Memory B cell (primary cell): ENCODE data around the gene CHPT1.
A peak's percentile ranks its signal among the peaks of the same experiment; 100 is the strongest.

Experiments
- ATAC-seq: fragments of 150-1000 bp; cut with Tn5 transposase; 2 replicates; pipeline ENCODE4 v1.10.0; 2021; ENCODE audit warnings: low read depth, mild to moderate bottlenecking, moderate library complexity
- DNase-seq, 2 donors: peaks; one replicate each; pipeline ENCODE4 v3.0.0; 2022; ENCODE audit warnings: low spot score in 2 of 2
- H3K27ac Mint-ChIP-seq: one replicate; pipeline ENCODE4 v1.8.0; 2022; ENCODE audit warnings: mild to moderate bottlenecking, moderate library complexity, mixed read lengths
- H3K27me3 Mint-ChIP-seq: one replicate; pipeline ENCODE4 v1.8.0; 2022; ENCODE audit warnings: mixed read lengths
- H3K36me3 Mint-ChIP-seq: one replicate; pipeline ENCODE4 v1.8.0; 2022; ENCODE audit warnings: mild to moderate bottlenecking, mixed read lengths
- H3K4me1 Mint-ChIP-seq: one replicate; pipeline ENCODE4 v1.8.0; 2022; ENCODE audit warnings: mixed read lengths
- H3K4me3 Mint-ChIP-seq: one replicate; pipeline ENCODE4 v1.8.0; 2022; ENCODE audit warnings: mild to moderate bottlenecking, moderate library complexity, mixed read lengths
- H3K9me3 Mint-ChIP-seq: one replicate; pipeline ENCODE4 v1.8.0; 2022; ENCODE audit warnings: mixed read lengths

Gene CHPT1

GRCh38 chr12:101746661-101747060 lies 49.2 kb downstream of the CHPT1 start:
- Mint-ChIP-seq H3K4me3 (no peak overlapping the region), H3K27ac (peak overlapping the region; percentile 83), H3K36me3 (peaks cover 30% of the 10 kb centered on the region), H3K4me1 (peaks cover 41% of the 10 kb centered on the region), H3K27me3 (no peaks in the 10 kb centered on the region), H3K9me3 (no peaks in the 10 kb centered on the region)
- DNase-seq (no peak), ATAC-seq (no peak)

- no peaks in the 10 kb centered on the region for H3K9me3 Mint-ChIP-seq
- ATAC-seq (no peak), DNase-seq (no peak)
- H3K36me3 Mint-ChIP-seq: peaks cover 32% of the 10 kb centered on the region
- no peak overlapping the region for H3K4me3 Mint-ChIP-seq
- H3K27ac Mint-ChIP-seq: peak overlapping the region; percentile 83
- no peaks in the 10 kb centered on the region for H3K27me3 Mint-ChIP-seq
- peaks cover 34% of the 10 kb centered on the region for H3K4me1 Mint-ChIP-seq
Observed at GRCh38 chr12:101747697-101748096, 50.3 kb downstream of the CHPT1 start.

- Mint-ChIP-seq H3K27ac (peak overlapping the region; percentile 83), H3K4me1 (peaks cover 27% of the 10 kb centered on the region), H3K9me3 (no peaks in the 10 kb centered on the region), H3K36me3 (peaks cover 37% of the 10 kb centered on the region), H3K4me3 (no peak overlapping the region), H3K27me3 (no peaks in the 10 kb centered on the region)
- ATAC-seq (no peak), DNase-seq (no peak)
Observed at GRCh38 chr12:101748907-101749306, 51.5 kb downstream of the CHPT1 start.

GRCh38 chr12:101749657-101750056 lies 52.2 kb downstream of the CHPT1 start:
- Mint-ChIP-seq H3K4me3 (no peak overlapping the region), H3K27me3 (no peaks in the 10 kb centered on the region), H3K27ac (peak overlapping the region; percentile 35), H3K36me3 (peaks cover 37% of the 10 kb centered on the region), H3K4me1 (peaks cover 23% of the 10 kb centered on the region), H3K9me3 (no peaks in the 10 kb centered on the region)
- DNase-seq: no peak
- no peak for ATAC-seq

- no peaks in the 10 kb centered on the region for H3K27me3 Mint-ChIP-seq
- DNase-seq (no peak), ATAC-seq (no peak)
- no peaks in the 10 kb centered on the region for H3K9me3 Mint-ChIP-seq
- peaks cover 20% of the 10 kb centered on the region for H3K4me1 Mint-ChIP-seq
- peak overlapping the region; percentile 35 for H3K27ac Mint-ChIP-seq
- H3K36me3 Mint-ChIP-seq: peaks cover 37% of the 10 kb centered on the region
- H3K4me3 Mint-ChIP-seq: no peak overlapping the region
Observed at GRCh38 chr12:101750152-101750551, 52.7 kb downstream of the CHPT1 start.

GRCh38 chr12:101759396-101760047 lies 62.1 kb downstream of the CHPT1 start:
- H3K4me3 Mint-ChIP-seq: no peak overlapping the region
- H3K27ac Mint-ChIP-seq: no peak overlapping the region
- H3K27me3 Mint-ChIP-seq: no peaks in the 10 kb centered on the region
- peak in 1 of 2 donors; percentile 31 for DNase-seq
- H3K4me1 Mint-ChIP-seq: peaks cover 10% of the 10 kb centered on the region
- peaks cover 7% of the 10 kb centered on the region for H3K36me3 Mint-ChIP-seq
- peak; percentile 81 for ATAC-seq
- no peaks in the 10 kb centered on the region for H3K9me3 Mint-ChIP-seq

- Mint-ChIP-seq H3K36me3 (peaks cover 13% of the 10 kb centered on the region), H3K9me3 (no peaks in the 10 kb centered on the region), H3K27ac (no peak overlapping the region), H3K4me1 (peaks cover 10% of the 10 kb centered on the region), H3K27me3 (no peaks in the 10 kb centered on the region), H3K4me3 (no peak overlapping the region)
- ATAC-seq: no peak
- DNase-seq: no peak
Observed at GRCh38 chr12:101761350-101761749, 63.9 kb downstream of the CHPT1 start.

- no peak overlapping the region for H3K27ac Mint-ChIP-seq
- peaks cover 13% of the 10 kb centered on the region for H3K36me3 Mint-ChIP-seq
- DNase-seq: no peak
- peaks cover 10% of the 10 kb centered on the region for H3K4me1 Mint-ChIP-seq
- ATAC-seq: no peak
- H3K27me3 Mint-ChIP-seq: no peaks in the 10 kb centered on the region
- no peak overlapping the region for H3K4me3 Mint-ChIP-seq
- H3K9me3 Mint-ChIP-seq: no peaks in the 10 kb centered on the region
Observed at GRCh38 chr12:101761781-101762180, 64.3 kb downstream of the CHPT1 start.

GRCh38 chr12:101763246-101763931 lies 65.9 kb downstream of the CHPT1 start:
- Mint-ChIP-seq H3K36me3 (peaks cover 12% of the 10 kb centered on the region), H3K27me3 (no peaks in the 10 kb centered on the region), H3K4me3 (no peak overlapping the region), H3K4me1 (peaks cover 10% of the 10 kb centered on the region), H3K27ac (peak overlapping the region; percentile 33), H3K9me3 (no peaks in the 10 kb centered on the region)
- no peak for DNase-seq
- ATAC-seq: peak; percentile 48

- Mint-ChIP-seq H3K9me3 (no peaks in the 10 kb centered on the region), H3K36me3 (peaks cover 13% of the 10 kb centered on the region), H3K27ac (peak overlapping the region; percentile 85), H3K4me3 (no peak overlapping the region), H3K4me1 (peaks cover 10% of the 10 kb centered on the region), H3K27me3 (no peaks in the 10 kb centered on the region)
- no peak for DNase-seq
- ATAC-seq: no peak
Observed at GRCh38 chr12:101764051-101764792, 66.8 kb downstream of the CHPT1 start.

GRCh38 chr12:101767537-101767936 lies 70.1 kb downstream of the CHPT1 start:
- Mint-ChIP-seq H3K27me3 (no peaks in the 10 kb centered on the region), H3K9me3 (no peaks in the 10 kb centered on the region), H3K4me1 (peaks cover 4% of the 10 kb centered on the region), H3K4me3 (no peak overlapping the region), H3K27ac (no peak overlapping the region), H3K36me3 (peaks cover 18% of the 10 kb centered on the region)
- no peak for ATAC-seq
- no peak for DNase-seq

GRCh38 chr12:101768781-101769180 lies 71.3 kb downstream of the CHPT1 start:
- no peak overlapping the region for H3K4me3 Mint-ChIP-seq
- H3K27ac Mint-ChIP-seq: peak overlapping the region; percentile 68
- ATAC-seq: no peak
- DNase-seq: no peak
- peaks cover 21% of the 10 kb centered on the region for H3K36me3 Mint-ChIP-seq
- H3K27me3 Mint-ChIP-seq: no peaks in the 10 kb centered on the region
- no peaks in the 10 kb centered on the region for H3K9me3 Mint-ChIP-seq
- H3K4me1 Mint-ChIP-seq: peaks cover 3% of the 10 kb centered on the region

- H3K4me3 Mint-ChIP-seq: no peak overlapping the region
- ATAC-seq: no peak
- no peak for DNase-seq
- H3K27ac Mint-ChIP-seq: no peak overlapping the region
- H3K4me1 Mint-ChIP-seq: peaks cover 3% of the 10 kb centered on the region
- no peaks in the 10 kb centered on the region for H3K27me3 Mint-ChIP-seq
- H3K36me3 Mint-ChIP-seq: peaks cover 21% of the 10 kb centered on the region
- H3K9me3 Mint-ChIP-seq: no peaks in the 10 kb centered on the region
Observed at GRCh38 chr12:101769865-101770264, 72.4 kb downstream of the CHPT1 start.

GRCh38 chr12:101772012-101772775 lies 74.8 kb downstream of the CHPT1 start:
- H3K36me3 Mint-ChIP-seq: peaks cover 13% of the 10 kb centered on the region
- no peak overlapping the region for H3K4me3 Mint-ChIP-seq
- ATAC-seq (no peak), DNase-seq (no peak)
- H3K27ac Mint-ChIP-seq: no peak overlapping the region
- no peaks in the 10 kb centered on the region for H3K9me3 Mint-ChIP-seq
- peaks cover 3% of the 10 kb centered on the region for H3K4me1 Mint-ChIP-seq
- no peaks in the 10 kb centered on the region for H3K27me3 Mint-ChIP-seq
